HL-60 (cell line): ENCODE data around the gene LRRC74A.

ENCODE experiments used
- CTCF ChIP-seq: IDR thresholded peaks from one replicate; pipeline ENCODE4 v1.5.1; 2011; ENCODE audit warnings: low read length, control low read depth, inconsistent platforms; ENCODE audit not compliant: insufficient read depth
- POLR2AphosphoS5 ChIP-seq: IDR thresholded peaks from 2 replicates; pipeline ENCODE4 v1.6.1; 2012; ENCODE audit warnings: low read depth
- REST ChIP-seq: IDR thresholded peaks from 2 replicates; pipeline ENCODE4 v1.6.1; 2012; ENCODE audit warnings: low read depth; ENCODE audit not compliant: insufficient replicate concordance
- SPI1 ChIP-seq: IDR thresholded peaks from 2 replicates; pipeline ENCODE4 v1.6.1; 2012; ENCODE audit warnings: low read depth, mild to moderate bottlenecking, borderline replicate concordance

GRCh38 chr14:76856769-76857168 is 30.6 kb downstream of the LRRC74A start:
- TF ChIP-seq CTCF (no peak), POLR2AphosphoS5 (no peak), SPI1 (no peak), REST (no peak)
